NOMO-1 (cell line): ENCODE data around the gene UMODL1.
A peak's percentile ranks its signal among the peaks of the same experiment; 100 is the strongest.
"Not testable (repeated sequence)": the region's sequence is repeated elsewhere in the genome, so short reads cannot be mapped to it uniquely, and the experiment has no call there.

Experiments
- DNase-seq, 2 experiments: peaks; one replicate each; lab custom pipeline; 2025; ENCODE audit not compliant: unreplicated experiment in 2 of 2; lab: John Stamatoyannopoulos, UW

UMODL1 gene

GRCh38 chr21:42160765-42161164, 89.6 kb downstream of the UMODL1 start:
- DNase-seq: no peak

- no peak for DNase-seq
Measured at GRCh38 chr21:42161401-42161955, 90.4 kb downstream of the UMODL1 start.

- DNase-seq: no peak
Measured at GRCh38 chr21:42161956-42162681, 91.0 kb downstream of the UMODL1 start.

GRCh38 chr21:42162831-42163510, 91.9 kb downstream of the UMODL1 start:
- DNase-seq: no peak

- no peak for DNase-seq
Measured at GRCh38 chr21:42163511-42163863, 92.4 kb downstream of the UMODL1 start.

GRCh38 chr21:42164064-42164789, 93.1 kb downstream of the UMODL1 start:
- peak in 1 of 2 experiments; percentile 17 for DNase-seq

- DNase-seq: no peak
Measured at GRCh38 chr21:42164818-42165217, 93.7 kb downstream of the UMODL1 start.

GRCh38 chr21:42165901-42166300, 94.8 kb downstream of the UMODL1 start:
- no peak for DNase-seq

GRCh38 chr21:42169758-42170157, 98.6 kb downstream of the UMODL1 start:
- no peak for DNase-seq

- DNase-seq: peak in 1 of 2 experiments; percentile 11
Measured at GRCh38 chr21:42171091-42172053, 100.3 kb downstream of the UMODL1 start.

- no peak for DNase-seq
Measured at GRCh38 chr21:42172596-42173483, 101.7 kb downstream of the UMODL1 start.

- no peak for DNase-seq
Measured at GRCh38 chr21:42174173-42174572, 103.1 kb downstream of the UMODL1 start.

GRCh38 chr21:42175110-42175710, 104.1 kb downstream of the UMODL1 start:
- DNase-seq: no peak

GRCh38 chr21:42176859-42177258, 105.7 kb downstream of the UMODL1 start:
- no peak for DNase-seq

GRCh38 chr21:42179316-42179715, 108.2 kb downstream of the UMODL1 start:
- no peak for DNase-seq

- not testable (repeated sequence) for DNase-seq
Measured at GRCh38 chr21:42180001-42180400, 108.9 kb downstream of the UMODL1 start.

GRCh38 chr21:42182713-42183371, 111.7 kb downstream of the UMODL1 start:
- DNase-seq: no peak
